Ecto neural progenitor cell (in vitro differentiated cells): Measurements from ENCODE around the gene RARRES2.

Source experiments
- DNase-seq: peaks from one replicate; pipeline ENCODE4 v3.0.0-alpha.2; 2018; ENCODE audit warnings: low spot score

RARRES2 gene

GRCh38 chr7:150376560-150376959 lies 35.1 kb upstream of the RARRES2 start:
- DNase-seq: no peak

GRCh38 chr7:150375662-150376521 lies 34.5 kb upstream of the RARRES2 start:
- no peak for DNase-seq

GRCh38 chr7:150374472-150374871 lies 33.0 kb upstream of the RARRES2 start:
- DNase-seq: no peak

- DNase-seq: no peak
Observed at GRCh38 chr7:150374026-150374425, 32.6 kb upstream of the RARRES2 start.

GRCh38 chr7:150373049-150373801 lies 31.8 kb upstream of the RARRES2 start:
- no peak for DNase-seq

- DNase-seq: no peak
Observed at GRCh38 chr7:150372271-150373048, 31.0 kb upstream of the RARRES2 start.

GRCh38 chr7:150371996-150372270 lies 30.5 kb upstream of the RARRES2 start:
- no peak for DNase-seq

GRCh38 chr7:150371131-150371995 lies 29.9 kb upstream of the RARRES2 start:
- DNase-seq: no peak

- no peak for DNase-seq
Observed at GRCh38 chr7:150370612-150371071, 29.2 kb upstream of the RARRES2 start.

- no peak for DNase-seq
Observed at GRCh38 chr7:150369748-150370501, 28.5 kb upstream of the RARRES2 start.

- peak; percentile 87 for DNase-seq
Observed at GRCh38 chr7:150368884-150369747, 27.7 kb upstream of the RARRES2 start.

- peak; percentile 95 for DNase-seq
Observed at GRCh38 chr7:150368096-150368883, 26.9 kb upstream of the RARRES2 start, which contains the start of gene REPIN1. Gene REPIN1 (plus strand): TSS chr7:150368822. CDS start chr7:150369712, 890 bp downstream.

- no peak for DNase-seq
Observed at GRCh38 chr7:150367677-150368095, 26.3 kb upstream of the RARRES2 start.

GRCh38 chr7:150365673-150366398 lies 24.4 kb upstream of the RARRES2 start:
- DNase-seq: no peak

- no peak for DNase-seq
Observed at GRCh38 chr7:150365194-150365593, 23.8 kb upstream of the RARRES2 start.

GRCh38 chr7:150363872-150364271 lies 22.4 kb upstream of the RARRES2 start:
- no peak for DNase-seq

GRCh38 chr7:150363370-150363769 lies 21.9 kb upstream of the RARRES2 start:
- no peak for DNase-seq
